AG09319 (cell line): Measurements from ENCODE around the gene PKP1.

Experiments
- DNase-seq: peaks from one replicate; pipeline ENCODE4 v3.0.0-alpha.2; 2010; ENCODE audit warnings: low read depth; ENCODE audit errors: extremely low read depth
- TF ChIP-seq, protein P1 (sequence below): IDR thresholded peaks from 2 replicates; pipeline ENCODE4 v1.5.1; 2011; ENCODE audit warnings: low read depth, mild to moderate bottlenecking, inconsistent platforms, low read length, moderate library complexity

The PKP1 gene

DNA sequence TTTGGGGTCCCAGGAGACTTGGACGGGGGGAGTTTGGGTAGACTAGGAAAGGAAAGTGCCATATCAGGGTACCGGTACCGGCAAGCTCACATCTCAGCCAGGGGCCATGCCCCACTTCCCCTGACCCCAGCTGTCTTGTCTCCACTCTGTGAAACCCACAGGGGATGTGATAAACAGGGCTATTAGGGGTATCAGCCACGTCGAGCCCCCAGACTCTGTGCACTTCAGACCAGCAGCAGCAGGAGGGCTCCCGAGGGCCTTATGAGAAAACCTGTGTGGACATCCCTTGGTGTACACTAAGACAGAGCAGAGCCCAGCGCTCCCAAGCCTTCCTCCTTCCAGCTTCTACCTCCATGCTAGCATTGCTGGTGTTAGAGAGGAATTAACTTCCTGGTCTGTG, 47.9 kb downstream of the PKP1 start:
- TF ChIP-seq, protein P1, sequence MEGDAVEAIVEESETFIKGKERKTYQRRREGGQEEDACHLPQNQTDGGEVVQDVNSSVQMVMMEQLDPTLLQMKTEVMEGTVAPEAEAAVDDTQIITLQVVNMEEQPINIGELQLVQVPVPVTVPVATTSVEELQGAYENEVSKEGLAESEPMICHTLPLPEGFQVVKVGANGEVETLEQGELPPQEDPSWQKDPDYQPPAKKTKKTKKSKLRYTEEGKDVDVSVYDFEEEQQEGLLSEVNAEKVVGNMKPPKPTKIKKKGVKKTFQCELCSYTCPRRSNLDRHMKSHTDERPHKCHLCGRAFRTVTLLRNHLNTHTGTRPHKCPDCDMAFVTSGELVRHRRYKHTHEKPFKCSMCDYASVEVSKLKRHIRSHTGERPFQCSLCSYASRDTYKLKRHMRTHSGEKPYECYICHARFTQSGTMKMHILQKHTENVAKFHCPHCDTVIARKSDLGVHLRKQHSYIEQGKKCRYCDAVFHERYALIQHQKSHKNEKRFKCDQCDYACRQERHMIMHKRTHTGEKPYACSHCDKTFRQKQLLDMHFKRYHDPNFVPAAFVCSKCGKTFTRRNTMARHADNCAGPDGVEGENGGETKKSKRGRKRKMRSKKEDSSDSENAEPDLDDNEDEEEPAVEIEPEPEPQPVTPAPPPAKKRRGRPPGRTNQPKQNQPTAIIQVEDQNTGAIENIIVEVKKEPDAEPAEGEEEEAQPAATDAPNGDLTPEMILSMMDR = no peak
- DNase-seq = no peak

DNA sequence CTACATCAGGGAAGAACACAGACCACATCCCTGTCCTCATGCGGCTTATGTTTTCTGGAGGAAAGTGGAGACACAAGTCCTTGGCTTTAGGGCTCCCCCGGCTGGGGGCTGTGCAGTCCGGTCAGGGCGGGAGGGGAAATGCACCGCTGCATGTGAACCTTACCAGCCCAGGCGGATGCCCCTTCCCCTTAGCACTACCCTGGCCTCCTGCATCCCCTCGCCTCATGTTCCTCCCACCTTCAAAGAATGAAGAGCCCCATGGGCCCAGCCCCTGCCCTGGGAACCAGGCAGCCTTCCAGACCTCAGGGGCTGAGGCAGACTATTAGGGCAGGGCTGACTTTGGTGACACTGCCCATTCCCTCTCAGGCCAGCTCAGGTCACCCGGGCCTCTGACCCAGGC, 48.7 kb downstream of the PKP1 start:
- TF ChIP-seq, protein P1 = no peak
- no peak for DNase-seq

DNA sequence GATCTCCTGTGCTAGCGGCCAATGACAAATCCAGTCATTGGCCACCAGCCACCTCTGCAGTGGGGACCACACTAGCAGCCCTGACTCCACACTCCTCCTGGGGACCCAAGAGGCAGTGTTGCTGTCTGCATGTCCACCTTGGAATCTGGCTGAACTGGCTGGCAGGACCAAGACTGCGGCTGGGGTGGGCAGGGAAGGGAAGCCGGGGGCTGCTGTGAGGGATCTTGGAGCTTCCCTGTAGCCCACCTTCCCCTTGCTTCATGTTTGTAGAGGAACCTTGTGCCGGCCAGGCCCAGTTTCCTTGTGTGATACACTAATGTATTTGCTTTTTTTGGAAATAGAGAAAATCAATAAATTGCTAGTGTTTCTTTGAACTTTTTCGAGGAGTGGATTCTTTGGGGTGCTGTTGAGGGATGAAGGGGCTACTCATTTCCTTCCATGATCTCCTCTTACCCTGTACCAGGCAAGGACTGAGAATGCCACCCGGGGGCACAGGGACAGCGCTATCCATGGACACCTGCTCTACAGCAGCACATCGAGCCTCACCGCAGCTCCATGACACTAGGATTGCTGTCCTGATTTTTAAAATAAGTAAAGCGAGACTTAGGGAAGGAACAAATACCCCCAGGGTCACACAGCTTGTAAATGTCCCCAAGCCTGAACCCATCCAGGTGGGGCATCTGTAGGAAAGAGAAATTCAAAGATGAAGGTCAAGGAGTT, 49.5 kb downstream of the PKP1 start:
- TF ChIP-seq, protein P1 = no peak
- no peak for DNase-seq

DNA sequence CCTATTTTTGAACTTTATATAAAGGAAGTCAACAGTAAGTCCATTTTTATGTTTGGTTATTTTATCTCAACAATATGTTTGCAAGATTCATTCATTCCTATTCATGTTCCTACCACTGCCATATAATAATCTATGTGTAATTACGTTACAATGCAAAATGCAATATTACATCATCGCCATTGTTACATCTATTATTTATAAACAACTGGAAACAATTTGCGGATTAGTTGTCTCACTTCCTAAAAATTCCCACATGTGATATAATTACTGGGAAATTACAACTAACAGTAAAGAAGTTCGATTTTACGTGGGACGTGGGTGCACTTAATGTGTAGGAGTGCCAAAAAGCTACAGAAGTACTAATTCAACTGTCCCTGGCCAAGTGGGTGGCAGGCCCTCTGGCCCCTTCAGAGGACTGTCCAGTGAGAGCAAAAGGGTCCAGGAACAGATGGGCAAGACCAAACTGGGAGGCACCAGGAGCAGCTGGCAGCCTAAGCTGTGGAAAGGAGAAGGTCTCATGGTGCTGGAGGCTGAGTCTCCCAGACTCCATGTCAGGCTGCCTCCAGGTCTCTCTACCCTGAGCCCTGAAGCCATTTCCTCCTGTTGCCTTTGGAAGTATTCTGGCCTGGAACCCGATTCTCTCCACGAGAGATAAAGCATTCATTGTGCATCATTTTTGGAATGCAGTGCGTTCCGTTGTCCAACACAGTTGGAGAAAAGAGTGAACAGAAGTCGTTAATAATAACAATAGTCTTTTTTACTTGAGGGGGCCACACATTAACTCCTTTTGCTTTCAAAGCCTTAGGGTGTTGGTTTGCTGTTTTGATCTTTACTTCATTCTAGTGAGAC, 51.2 kb downstream of the PKP1 start:
- TF ChIP-seq, protein P1 = no peak
- no peak for DNase-seq

DNA sequence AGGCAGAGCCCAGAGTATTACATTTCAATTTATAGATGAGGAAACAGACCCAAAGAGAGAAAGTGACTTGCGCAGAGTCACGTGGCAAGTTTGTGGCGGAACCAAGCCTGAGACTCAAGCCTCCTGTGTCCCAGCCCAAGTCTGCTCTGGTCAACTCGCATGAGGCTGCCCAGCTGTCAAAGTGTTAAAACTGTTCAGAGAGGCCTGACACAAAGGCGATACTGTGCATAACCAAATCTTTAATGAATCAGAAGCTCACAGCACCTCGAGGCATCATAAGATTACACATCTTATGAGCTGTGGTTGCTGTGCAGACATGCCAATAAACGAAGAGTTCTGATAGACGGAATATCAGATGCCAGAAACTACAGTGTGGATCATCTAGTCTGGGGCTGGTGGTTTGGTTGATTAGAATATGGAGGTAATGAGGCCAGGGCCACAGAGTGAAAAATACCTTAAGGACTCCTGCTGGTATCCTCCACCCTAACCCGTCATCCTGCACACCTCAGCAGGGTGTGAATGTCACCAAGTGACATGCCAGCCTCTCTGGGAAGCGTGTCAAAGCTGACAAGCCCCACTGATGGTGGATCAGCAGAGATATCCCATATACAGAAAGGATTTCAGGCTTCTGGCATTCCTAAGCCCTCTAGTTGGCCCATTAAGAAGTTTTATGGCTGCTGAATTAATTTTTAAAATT, 52.0 kb downstream of the PKP1 start:
- TF ChIP-seq, protein P1 = no peak
- DNase-seq = no peak

DNA sequence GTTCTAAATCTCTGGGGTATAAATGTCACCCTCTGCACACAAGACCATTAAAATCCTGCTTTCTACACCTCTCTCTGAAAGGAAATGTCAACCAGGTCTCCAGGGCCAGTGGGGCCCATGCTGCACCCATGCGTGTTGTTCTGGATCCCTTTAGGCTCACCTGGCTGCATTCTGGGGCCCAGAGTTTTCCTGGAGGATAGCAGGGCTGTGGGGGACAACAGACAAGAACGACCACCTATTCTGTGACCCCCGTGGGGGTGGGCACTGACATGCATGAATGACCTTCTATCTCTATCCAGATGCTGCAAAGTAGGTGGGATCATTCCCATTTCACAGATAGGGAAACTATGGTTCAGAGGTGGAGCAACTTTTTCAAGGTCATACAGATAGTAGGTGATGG, 52.6 kb downstream of the PKP1 start:
- TF ChIP-seq, protein P1 = no peak
- DNase-seq = no peak
